HepG2 (cell line): ENCODE measurements around the gene ERLIN1. TPM values are rescaled to one million over a fixed set of nuclear protein-coding genes. Genes with fewer than 3 reads are reported as not detected.

Source experiments
- ATAC-seq: fragments of 200-7000 bp; cut with Tn5 transposase; 3 replicates; pipeline ENCODE4 v1.9.1; 2020; ENCODE audit warnings: mild to moderate bottlenecking, moderate library complexity
- BruUV-seq: library from RNA; stranded (reverse); fragments of 400-500 nt; replicated peaks from 2 replicates; lab custom pipeline; 2021; lab: Mats Ljungman, UMichigan
- CTCF ChIA-PET: fragments of 300-600 bp; formaldehyde crosslinking; extraction: SDS; loops from one replicate; lab custom pipeline; 2021; ENCODE audit warnings: low total read pairs, inconsistent platforms, low intra/inter-chr PET ratio; lab: Yijun Ruan, JAX
- POLR2A ChIA-PET: fragments of 350-600 bp; sonication (Branson Sonifier 250); formaldehyde crosslinking; loops from one replicate; lab custom pipeline; 2020; ENCODE audit warnings: antibody characterized with exemption, inconsistent platforms; lab: Yijun Ruan, JAX
- DNase-seq: peaks from one replicate; pipeline ENCODE4 v3.0.0-alpha.2; 2015; ENCODE audit warnings: low spot score
- FAIRE-seq: peaks from 3 replicates; lab custom pipeline; 2011; peaks lifted over from hg19 to GRCh38; lab: Jason Lieb, UNC
- H2AFZ ChIP-seq: one replicate; pipeline ENCODE4 v1.6.1; 2011; ENCODE audit warnings: low read length, inconsistent platforms
- H3K27ac ChIP-seq: fragments of 300-600 bp; 3 replicates; pipeline ENCODE4 v1.8.0; 2011; ENCODE audit warnings: mixed run types, mild to moderate bottlenecking, mixed read lengths, low read length, inconsistent platforms; ENCODE audit not compliant: insufficient read depth; ENCODE audit errors: extremely low read length
- H3K27me3 ChIP-seq, 2 experiments: fragments of 200-600 bp in 1 of 2; 2 replicates in 1 of 2; 3 replicates in 1 of 2; pipeline versions ENCODE4 v1.6.0 to v1.8.0; 2011; ENCODE audit warnings: low read length in 2 of 2, mild to moderate bottlenecking in 2 of 2, moderate library complexity in 2 of 2, inconsistent platforms in 1 of 2; ENCODE audit not compliant: insufficient read depth in 2 of 2, control insufficient read depth in 1 of 2
- H3K36me3 ChIP-seq, 2 experiments: fragments of 200-600 bp in 1 of 2; replicated peaks in 1 of 2; 2 replicates in 1 of 2; 3 replicates in 1 of 2; pipeline versions ENCODE4 v1.5.1 to v1.8.0; 2011; ENCODE audit warnings: low read length in 2 of 2, inconsistent platforms in 1 of 2; ENCODE audit not compliant: insufficient read depth in 2 of 2, control insufficient read depth in 1 of 2
- H3K4me1 ChIP-seq: 2 replicates; pipeline ENCODE4 v1.5.1; 2012; ENCODE audit warnings: low read length, inconsistent platforms; ENCODE audit not compliant: insufficient read depth
- H3K4me2 ChIP-seq: 2 replicates; pipeline ENCODE4 v1.6.0; 2011; ENCODE audit warnings: low read depth, low read length, inconsistent platforms
- H3K4me3 ChIP-seq, 3 experiments: fragments of 200-600 bp in 1 of 3; sonication (generic), shearing (Covaris generic) in 1 of 3; replicated peaks in 1 of 3; 2 replicates each; pipeline ENCODE4 v1.5.1; 2011 to 2016; ENCODE audit warnings: low read length in 3 of 3, inconsistent platforms in 2 of 3, low read depth in 2 of 3, mild to moderate bottlenecking in 2 of 3, control low read depth in 1 of 3, mixed read lengths in 1 of 3; ENCODE audit not compliant: insufficient read depth in 1 of 3
- H3K79me2 ChIP-seq: one replicate; pipeline ENCODE4 v1.6.1; 2011; ENCODE audit warnings: low read length, inconsistent platforms; ENCODE audit not compliant: insufficient read depth
- H3K9ac ChIP-seq: 2 replicates; pipeline ENCODE4 v1.6.0; 2011; ENCODE audit warnings: mild to moderate bottlenecking, low read depth, low read length, inconsistent platforms; ENCODE audit not compliant: insufficient read depth
- H3K9me3 ChIP-seq: 2 replicates; pipeline ENCODE4 v1.5.1; 2012; ENCODE audit warnings: mild to moderate bottlenecking, low read length
- H4K20me1 ChIP-seq: 2 replicates; pipeline ENCODE4 v1.6.0; 2011; ENCODE audit warnings: inconsistent platforms, mild to moderate bottlenecking, low read length, moderate library complexity; ENCODE audit not compliant: insufficient read depth
- GLI4 ChIP-seq: sonication (generic); formaldehyde crosslinking; IDR thresholded peaks from 2 replicates; pipeline ENCODE4 v1.5.1; 2020; ENCODE audit warnings: missing genetic modification reagents, mild to moderate bottlenecking, moderate library complexity, borderline replicate concordance
- HDAC1 ChIP-seq: sonication (generic); formaldehyde crosslinking; IDR thresholded peaks from 2 replicates; pipeline ENCODE4 v1.5.1; 2020; ENCODE audit warnings: mild to moderate bottlenecking, missing genetic modification reagents
- HIVEP1 ChIP-seq: sonication (generic); formaldehyde crosslinking; IDR thresholded peaks from 2 replicates; pipeline ENCODE4 v1.4.0; 2020; ENCODE audit warnings: mild to moderate bottlenecking, missing genetic modification reagents
- NCOR1 ChIP-seq: fragments of 200-600 bp; sonication (generic); IDR thresholded peaks from 2 replicates; pipeline ENCODE4 v1.7.0; 2017; ENCODE audit warnings: antibody characterized with exemption, low read length, borderline replicate concordance
- ZBED4 ChIP-seq: sonication (generic); formaldehyde crosslinking; IDR thresholded peaks from 2 replicates; pipeline ENCODE4 v1.4.0; 2020; ENCODE audit warnings: missing genetic modification reagents, borderline replicate concordance
- ZNF274 ChIP-seq: sonication (generic); formaldehyde crosslinking; IDR thresholded peaks from 2 replicates; pipeline ENCODE4 v1.5.1; 2020; ENCODE audit warnings: mild to moderate bottlenecking, missing genetic modification reagents
- ZNF33A ChIP-seq: sonication (generic); formaldehyde crosslinking; IDR thresholded peaks from 2 replicates; pipeline ENCODE4 v1.5.1; 2020; ENCODE audit warnings: missing genetic modification reagents, mild to moderate bottlenecking, moderate library complexity, borderline replicate concordance
- ZNF550 ChIP-seq: sonication (generic); formaldehyde crosslinking; IDR thresholded peaks from 2 replicates; pipeline ENCODE4 v1.4.0; 2020; ENCODE audit warnings: mild to moderate bottlenecking, missing genetic modification reagents, borderline replicate concordance
- ZNF7 ChIP-seq: IDR thresholded peaks from 2 replicates; pipeline ENCODE4 v1.6.1; 2016; ENCODE audit warnings: missing biosample characterization, missing genetic modification reagents
- ZNF780A ChIP-seq: sonication (generic); formaldehyde crosslinking; IDR thresholded peaks from 2 replicates; pipeline ENCODE4 v1.8.0; 2022; ENCODE audit warnings: mild to moderate bottlenecking, missing genetic modification reagents, moderate library complexity
- WGBS: methylation state at CpG from one replicate; pipeline ENCODE4 v1.1.6; 2017; ENCODE audit warnings: low lambda C conversion rate; 5-methylcytosine and 5-hydroxymethylcytosine counted together
- in situ Hi-C: cut with HindIII; loops from 2 replicates; pipeline ENCODE4 v1.10.0; 2017; ENCODE audit warnings: low pct_unique_long_range_greater_than_20kb; ENCODE audit not compliant: extremely low pct_ligation_motif_present
- intact Hi-C: fragments of 100-400 bp; cut with micrococcal nuclease; formaldehyde crosslinking; loops from one replicate; pipeline ENCODE4 v1.10.0; 2022; ENCODE audit not compliant: unreplicated experiment
- polyA plus RNA-seq, 8 experiments: library from polyadenylated mRNA; depleted of rRNA in 3 of 8; stranded (reverse) in 7 of 8; unstranded in 1 of 8; fragments of >200 nt; fragmentation: Illumina TruSeq in 4 of 8; extraction: Trizol in 4 of 8; gene quantifications; 2 replicates each; pipeline versions ENCODE4 v1.2.1 to v1.2.3, GENCODE V29; 2011 to 2016; ENCODE audit warnings: low read depth in 4 of 8, missing spikeins in 1 of 8, mixed read lengths in 1 of 8; ENCODE audit not compliant: insufficient read depth in 1 of 8
- total RNA-seq, 5 experiments: library from RNA; depleted of rRNA; stranded (reverse); fragments of >200 nt; fragmentation: Illumina TruSeq; extraction: Trizol; gene quantifications; 2 replicates each; pipeline ENCODE4 v1.2.3, GENCODE V29; 2016; ENCODE audit warnings: low read depth in 1 of 5
- TF ChIP-seq, protein P1 (sequence below): IDR thresholded peaks from 2 replicates; pipeline ENCODE4 v1.6.1; 2016; ENCODE audit warnings: mild to moderate bottlenecking
- TF ChIP-seq, protein P2 (sequence below): sonication (generic); formaldehyde crosslinking; IDR thresholded peaks from 2 replicates; pipeline ENCODE4 v1.8.0; 2022; ENCODE audit warnings: missing genetic modification reagents, mild to moderate bottlenecking, borderline replicate concordance
- TF ChIP-seq, protein P3 (sequence below): IDR thresholded peaks from 2 replicates; pipeline ENCODE4 v1.6.1; 2016; ENCODE audit warnings: missing compliant biosample characterization, missing genetic modification reagents, borderline replicate concordance
- TF ChIP-seq, protein P4 (sequence below): sonication (generic); formaldehyde crosslinking; IDR thresholded peaks from 2 replicates; pipeline ENCODE4 v1.9.0; 2022; ENCODE audit warnings: low read depth, missing genetic modification reagents
- TF ChIP-seq, protein P5 (sequence below): IDR thresholded peaks from 2 replicates; pipeline ENCODE4 v1.6.1; 2016; ENCODE audit warnings: mild to moderate bottlenecking, missing biosample characterization, missing genetic modification reagents

ERLIN1 gene
- total and polyA plus RNA-seq, 2 of the 13 experiments (the other 11 are each of a cell fraction or from before 2014, with no cell fraction given), result 56.8 to 69.3 TPM

DNA sequence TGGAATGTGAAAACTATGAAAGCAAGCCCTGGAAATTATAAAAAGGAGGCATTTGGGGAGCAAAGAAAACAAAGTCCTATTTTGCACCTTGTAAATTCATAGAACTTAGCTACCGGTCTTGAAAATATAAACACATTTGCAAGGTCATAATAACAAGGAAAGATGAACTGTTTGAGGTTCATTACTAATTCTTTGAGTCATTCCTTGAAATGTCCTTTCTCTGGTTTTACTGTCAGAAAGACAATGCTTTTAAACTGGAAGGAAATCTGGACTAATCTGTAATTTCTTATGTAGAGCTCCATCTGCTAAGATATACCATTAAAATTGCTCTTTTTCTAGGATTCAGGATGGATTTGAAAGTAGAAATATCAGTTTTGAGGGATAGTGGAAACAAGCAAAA, 1.4 kb downstream of the ERLIN1 start:
- H3K4me2 ChIP-seq, result peak overlapping the region; percentile 84
- no peaks in the 10 kb centered on the region for H3K9me3 ChIP-seq
- in situ Hi-C loops (no loop called here), intact Hi-C loops (no loop called here)
- peak overlapping the region; percentile 81 for H3K27ac ChIP-seq
- H3K9ac ChIP-seq, result peak overlapping the region; percentile 87
- H3K4me1 ChIP-seq, result peaks cover 57% of the 10 kb centered on the region
- H3K27me3 ChIP-seq, result no peaks in the 10 kb centered on the region; a peak in 1 of 5 replicates
- WGBS, result 15% methylated on average over 1 of the region's 1 CpG
- no peak overlapping the region for H2AFZ ChIP-seq
- no peak for ATAC-seq
- H4K20me1 ChIP-seq, result no peaks in the 10 kb centered on the region; the same call in 1 of the 2 replicates
- FAIRE-seq, result no peak
- no peak for DNase-seq
- ChIA-PET CTCF (no interaction called here), POLR2A (no interaction called here)
- H3K4me3 ChIP-seq, result peak overlapping the region; percentile 72 to 83 (median 81)
- peaks cover 0 to 11% of the 10 kb centered on the region in 2 experiments; a peak in 3 of 5 replicates for H3K36me3 ChIP-seq
- no TSS peak for BruUV-seq
- peaks cover 55% of the 10 kb centered on the region for H3K79me2 ChIP-seq
- TF ChIP-seq, protein P1, sequence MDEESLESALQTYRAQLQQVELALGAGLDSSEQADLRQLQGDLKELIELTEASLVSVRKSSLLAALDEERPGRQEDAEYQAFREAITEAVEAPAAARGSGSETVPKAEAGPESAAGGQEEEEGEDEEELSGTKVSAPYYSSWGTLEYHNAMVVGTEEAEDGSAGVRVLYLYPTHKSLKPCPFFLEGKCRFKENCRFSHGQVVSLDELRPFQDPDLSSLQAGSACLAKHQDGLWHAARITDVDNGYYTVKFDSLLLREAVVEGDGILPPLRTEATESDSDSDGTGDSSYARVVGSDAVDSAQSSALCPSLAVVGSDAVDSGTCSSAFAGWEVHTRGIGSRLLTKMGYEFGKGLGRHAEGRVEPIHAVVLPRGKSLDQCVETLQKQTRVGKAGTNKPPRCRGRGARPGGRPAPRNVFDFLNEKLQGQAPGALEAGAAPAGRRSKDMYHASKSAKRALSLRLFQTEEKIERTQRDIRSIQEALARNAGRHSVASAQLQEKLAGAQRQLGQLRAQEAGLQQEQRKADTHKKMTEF (CRISPR knock-in tag), result no peak
- TF ChIP-seq ZNF33A, result no peak
- TF ChIP-seq ZNF550, result no peak
- TF ChIP-seq, protein P2, sequence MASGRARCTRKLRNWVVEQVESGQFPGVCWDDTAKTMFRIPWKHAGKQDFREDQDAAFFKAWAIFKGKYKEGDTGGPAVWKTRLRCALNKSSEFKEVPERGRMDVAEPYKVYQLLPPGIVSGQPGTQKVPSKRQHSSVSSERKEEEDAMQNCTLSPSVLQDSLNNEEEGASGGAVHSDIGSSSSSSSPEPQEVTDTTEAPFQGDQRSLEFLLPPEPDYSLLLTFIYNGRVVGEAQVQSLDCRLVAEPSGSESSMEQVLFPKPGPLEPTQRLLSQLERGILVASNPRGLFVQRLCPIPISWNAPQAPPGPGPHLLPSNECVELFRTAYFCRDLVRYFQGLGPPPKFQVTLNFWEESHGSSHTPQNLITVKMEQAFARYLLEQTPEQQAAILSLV, result no peak
- no peak for TF ChIP-seq ZBED4 (CRISPR knock-in tag)
- TF ChIP-seq, protein P3, sequence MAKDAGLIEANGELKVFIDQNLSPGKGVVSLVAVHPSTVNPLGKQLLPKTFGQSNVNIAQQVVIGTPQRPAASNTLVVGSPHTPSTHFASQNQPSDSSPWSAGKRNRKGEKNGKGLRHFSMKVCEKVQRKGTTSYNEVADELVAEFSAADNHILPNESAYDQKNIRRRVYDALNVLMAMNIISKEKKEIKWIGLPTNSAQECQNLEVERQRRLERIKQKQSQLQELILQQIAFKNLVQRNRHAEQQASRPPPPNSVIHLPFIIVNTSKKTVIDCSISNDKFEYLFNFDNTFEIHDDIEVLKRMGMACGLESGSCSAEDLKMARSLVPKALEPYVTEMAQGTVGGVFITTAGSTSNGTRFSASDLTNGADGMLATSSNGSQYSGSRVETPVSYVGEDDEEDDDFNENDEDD (CRISPR knock-in tag), result no peak
- no peak for TF ChIP-seq GLI4 (CRISPR knock-in tag)
- TF ChIP-seq NCOR1, result no peak
- TF ChIP-seq ZNF7 (CRISPR knock-in tag), result no peak
- no peak for TF ChIP-seq ZNF780A (CRISPR knock-in tag)
- no peak for TF ChIP-seq HDAC1 (CRISPR knock-in tag)
- TF ChIP-seq, protein P4, sequence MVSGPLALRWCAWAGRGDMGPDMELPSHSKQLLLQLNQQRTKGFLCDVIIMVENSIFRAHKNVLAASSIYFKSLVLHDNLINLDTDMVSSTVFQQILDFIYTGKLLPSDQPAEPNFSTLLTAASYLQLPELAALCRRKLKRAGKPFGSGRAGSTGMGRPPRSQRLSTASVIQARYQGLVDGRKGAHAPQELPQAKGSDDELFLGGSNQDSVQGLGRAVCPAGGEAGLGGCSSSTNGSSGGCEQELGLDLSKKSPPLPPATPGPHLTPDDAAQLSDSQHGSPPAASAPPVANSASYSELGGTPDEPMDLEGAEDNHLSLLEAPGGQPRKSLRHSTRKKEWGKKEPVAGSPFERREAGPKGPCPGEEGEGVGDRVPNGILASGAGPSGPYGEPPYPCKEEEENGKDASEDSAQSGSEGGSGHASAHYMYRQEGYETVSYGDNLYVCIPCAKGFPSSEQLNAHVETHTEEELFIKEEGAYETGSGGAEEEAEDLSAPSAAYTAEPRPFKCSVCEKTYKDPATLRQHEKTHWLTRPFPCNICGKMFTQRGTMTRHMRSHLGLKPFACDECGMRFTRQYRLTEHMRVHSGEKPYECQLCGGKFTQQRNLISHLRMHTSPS (CRISPR knock-in tag), result no peak
- TF ChIP-seq HIVEP1 (CRISPR knock-in tag), result no peak
- TF ChIP-seq, protein P5, sequence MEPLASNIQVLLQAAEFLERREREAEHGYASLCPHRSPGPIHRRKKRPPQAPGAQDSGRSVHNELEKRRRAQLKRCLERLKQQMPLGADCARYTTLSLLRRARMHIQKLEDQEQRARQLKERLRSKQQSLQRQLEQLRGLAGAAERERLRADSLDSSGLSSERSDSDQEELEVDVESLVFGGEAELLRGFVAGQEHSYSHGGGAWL, result no peak
- no peak for TF ChIP-seq ZNF274
